NCI-H187 (cell line): ENCODE results near the gene SUCO.

ENCODE experiments used
- DNase-seq, 2 experiments: peaks; one replicate each; lab custom pipeline; 2025; lab: John Stamatoyannopoulos, UW

SUCO gene

DNA sequence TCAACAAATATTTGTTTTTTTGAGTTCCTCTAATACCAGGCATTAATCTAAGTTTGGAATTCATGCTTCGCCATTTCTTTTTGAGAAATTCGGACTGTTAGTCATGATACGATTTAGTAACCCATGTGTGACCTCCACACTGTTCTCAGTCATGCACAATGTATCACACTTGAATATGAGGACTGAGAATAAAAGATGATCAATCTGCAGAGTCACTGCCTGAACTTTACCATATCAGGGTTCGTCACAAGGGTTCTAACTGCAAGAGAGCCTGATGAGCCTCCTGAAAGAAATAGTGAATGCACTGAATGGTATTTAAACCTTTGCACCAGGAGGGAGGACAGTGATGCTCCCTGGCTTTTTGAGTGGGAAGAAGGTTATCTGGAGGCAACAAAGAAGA lies 115.0 kb downstream of the SUCO start:
- no peak for DNase-seq

GRCh38 chr1:172650474-172651193 lies 117.7 kb downstream of the SUCO start:
- DNase-seq, result no peak

DNA sequence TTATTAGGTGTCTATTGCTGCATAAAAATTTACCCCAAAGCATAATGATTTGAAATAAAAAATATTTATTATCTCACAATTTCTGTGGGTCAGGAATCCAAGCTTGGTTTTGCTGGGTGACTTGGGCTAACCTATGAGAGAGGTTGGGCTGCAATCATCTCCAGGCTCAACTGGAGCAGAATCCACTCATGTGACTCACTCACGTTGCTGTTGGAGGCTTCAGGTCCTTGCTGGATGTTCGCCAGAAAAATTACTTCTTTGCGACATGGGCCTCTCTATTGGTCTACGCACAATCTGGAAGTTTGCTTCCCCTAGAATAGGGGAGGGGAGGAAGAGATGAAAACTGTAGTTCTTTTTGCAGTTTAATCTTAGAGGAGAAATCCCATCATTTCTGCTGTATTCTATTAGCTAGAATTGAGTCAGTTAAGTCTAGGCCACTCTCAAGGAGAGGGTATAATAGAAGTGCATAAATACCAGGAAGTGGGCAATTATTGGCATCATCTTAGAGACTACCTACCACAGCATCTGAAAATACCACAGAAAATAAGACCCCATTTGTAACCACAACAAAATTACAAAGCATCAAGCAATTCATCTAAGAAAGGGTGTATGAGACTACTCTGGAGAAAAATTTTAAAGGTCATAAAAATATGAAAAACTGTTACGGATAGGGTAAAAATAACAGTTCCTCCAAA lies 120.2 kb downstream of the SUCO start:
- no peak for DNase-seq

DNA sequence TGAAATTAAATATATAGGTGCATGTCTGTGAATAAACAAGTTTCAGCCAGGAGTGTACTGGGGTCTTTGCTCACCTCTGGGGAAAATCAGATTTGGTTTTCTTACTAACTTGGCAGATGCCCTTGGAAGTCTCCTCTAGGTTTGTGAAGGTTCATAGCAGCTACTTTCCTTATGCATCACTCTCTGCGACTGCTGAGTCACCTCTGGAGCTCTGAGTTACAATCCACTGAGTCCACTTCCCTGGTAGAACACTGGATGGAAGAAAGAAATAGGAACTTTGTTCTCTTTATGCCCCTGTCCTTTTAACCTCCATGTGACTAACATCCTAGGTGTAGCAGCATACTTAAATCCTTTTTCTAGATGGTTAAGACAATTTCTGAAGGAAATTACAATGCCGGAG lies 121.6 kb downstream of the SUCO start:
- no peak for DNase-seq

GRCh38 chr1:172656576-172656975 lies 123.6 kb downstream of the SUCO start:
- no peak for DNase-seq

DNA sequence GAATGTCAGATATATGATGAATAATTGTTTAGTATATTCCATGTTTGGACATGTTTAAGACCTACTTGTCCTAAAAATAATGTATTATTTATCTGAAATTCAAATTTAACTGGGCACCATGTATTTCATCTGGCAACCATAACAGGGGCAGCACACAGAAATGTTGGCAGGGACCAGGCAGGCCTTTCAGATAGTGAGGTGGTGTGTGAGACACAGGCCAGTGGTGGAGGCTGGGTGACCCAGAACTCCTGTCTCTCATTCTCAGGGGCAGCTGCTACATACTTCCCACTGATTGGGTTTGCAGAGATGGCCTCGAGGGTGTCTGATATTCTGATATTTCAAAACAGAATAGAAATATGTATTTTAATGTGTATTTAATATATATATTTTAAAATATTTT lies 124.6 kb downstream of the SUCO start:
- DNase-seq, result no peak

- DNase-seq, result no peak
Measured at GRCh38 chr1:172658871-172659453, 126.0 kb downstream of the SUCO start, which contains the start of gene FASLG. FASLG (plus strand) TSS chr1:172659103; CDS start chr1:172659202, 99 bp downstream.

GRCh38 chr1:172661107-172661506 lies 128.2 kb downstream of the SUCO start:
- no peak for DNase-seq
